Measurements from ENCODE around the gene AKNA. TPM values are rescaled to one million over a fixed set of nuclear protein-coding genes. Genes with fewer than 3 reads are reported as not detected.

The AKNA gene
- total and polyA plus RNA-seq, 2 of the 8 experiments (the other 6 are each of a cell fraction or from before 2014, with no cell fraction given) = 21.0 to 27.4 TPM

GRCh38 chr9:114406441-114406840 is 18.7 kb upstream of the AKNA start:
- H3K79me1 ChIP-seq (ENCODE audit: low read depth, low read length) = no peaks in the 10 kb centered on the region
- DNase-seq (ENCODE audit: low read depth in 1 of 2, low spot score in 2 of 2) (no peak), FAIRE-seq (no peak)
- no peak overlapping the region for H2BK5ac ChIP-seq (ENCODE audit: low read depth, low read length)
- no peak overlapping the region for H2AK5ac ChIP-seq (ENCODE audit: low read depth, low read length)
- no peak overlapping the region for H3K9ac ChIP-seq (replicated peaks in 1 of 4; ENCODE audit: extremely low read depth in 1 of 4, low read depth in 3 of 4, low read length in 3 of 4)
- H3K9me3 ChIP-seq (ENCODE audit: insufficient read depth in 2 of 2, low read depth in 1 of 2, low read length in 1 of 2) = no peaks in the 10 kb centered on the region
- H3K4ac ChIP-seq (replicated peaks; ENCODE audit: insufficient read length, low read depth, low read length) = no peak overlapping the region
- H3K79me2 ChIP-seq (ENCODE audit: control insufficient read depth in 1 of 2, insufficient read depth in 2 of 2, low read length in 2 of 2) = no peaks in the 10 kb centered on the region
- peaks cover 0 to 12% (median 6%) of the 10 kb centered on the region in 4 experiments; a peak in 5 of 7 replicates for H3K4me1 ChIP-seq (replicated peaks in 1 of 4; ENCODE audit: control insufficient read depth in 3 of 4, insufficient read depth in 4 of 4, low read length in 3 of 4)
- H3K23ac ChIP-seq (ENCODE audit: insufficient read length) = no peak overlapping the region
- H3K4me2 ChIP-seq (ENCODE audit: insufficient read depth in 1 of 2, low read depth in 2 of 2, low read length in 2 of 2) = no peak overlapping the region
- no peak overlapping the region for H4K5ac ChIP-seq (ENCODE audit: insufficient read length, low read depth, low read length)
- no peak overlapping the region for H4K91ac ChIP-seq (replicated peaks; ENCODE audit: insufficient read length, low read length)
- H4K20me1 ChIP-seq (replicated peaks in 1 of 2; ENCODE audit: control insufficient read depth in 1 of 2, insufficient read depth in 2 of 2, low read length in 2 of 2) = no peaks in the 10 kb centered on the region
- no peak overlapping the region for H2AFZ ChIP-seq (ENCODE audit: low read length)
- no peak overlapping the region for H3K27ac ChIP-seq (ENCODE audit: low read depth, low read length)
- no peak overlapping the region for H3K56ac ChIP-seq (replicated peaks; ENCODE audit: insufficient read length, low read depth, low read length)
- H2BK20ac ChIP-seq (ENCODE audit: low read length) = no peak overlapping the region
- H2BK15ac ChIP-seq (ENCODE audit: low read length) = no peak overlapping the region
- no peak overlapping the region for H2BK120ac ChIP-seq (replicated peaks; ENCODE audit: low read depth, low read length)
- no peak overlapping the region for H2BK12ac ChIP-seq (ENCODE audit: low read depth, low read length)
- no peak overlapping the region for H3K18ac ChIP-seq (ENCODE audit: extremely low read depth, low read length)
- ChIA-PET POLR2A (ENCODE audit: partially characterized antibody) (interaction anchor here (1.0 to 2.2 kb wide), 3 partner anchors 9 to 181 kb away, joined by 3 to 7 read pairs (median 3); partner anchors contain the start of gene ATP6V1G1), CTCF (ENCODE audit: partially characterized antibody) (interaction anchor here (0.6 to 11.0 kb wide), 39 partner anchors 8 to 609 kb away, joined by 3 to 271 read pairs (median 7); partner anchors contain the start of genes AKNA, TEX48 and TEX53)
- WGBS, 2 experiments (ENCODE audit: extremely low coverage in 1 of 2, insufficient coverage in 1 of 2, insufficient read length in 1 of 2, insufficient replicate concordance in 2 of 2, low coverage in 1 of 2, low lambda C conversion rate in 2 of 2, missing lambda C conversion rate in 1 of 2) = 87% methylated on average over 10 of the region's 13 CpGs; no CpG with 5 or more reads in 1 of the 2 experiments
- no peaks in the 10 kb centered on the region for H3K27me3 ChIP-seq (replicated peaks in 1 of 4; ENCODE audit: control insufficient read depth in 3 of 4, extremely low read depth in 1 of 4, insufficient read depth in 3 of 4, low read length in 3 of 4)
- no peaks in the 10 kb centered on the region for H3K23me2 ChIP-seq (ENCODE audit: low read depth, low read length)
- no peaks in the 10 kb centered on the region; a peak in 1 of 8 replicates for H3K36me3 ChIP-seq (ENCODE audit: control insufficient read depth in 2 of 4, insufficient read depth in 4 of 4, low read length in 3 of 4)
- no peak overlapping the region for H4K8ac ChIP-seq (ENCODE audit: extremely low read depth, insufficient read depth, low read length)
- H3K14ac ChIP-seq (ENCODE audit: insufficient read length) = no peak overlapping the region
- H3K4me3 ChIP-seq (ENCODE audit: extremely low read depth in 1 of 4, insufficient read depth in 2 of 4, low read depth in 3 of 4, low read length in 4 of 4) = no peak overlapping the region
- TF ChIP-seq NANOG (IDR thresholded peaks at IDR 0.05; ENCODE audit: insufficient read depth, low read depth, low read length, poor library complexity, severe bottlenecking) = no peak
